ENCODE results near the gene ATL2. TPM values are rescaled to one million over a fixed set of nuclear protein-coding genes. Genes with fewer than 3 reads are reported as not detected.
A peak's percentile ranks its signal among the peaks of the same experiment; 100 is the strongest.

ATL2 gene
- 156 TPM for total RNA-seq

GRCh38 chr2:38377050-38377828 lies at the start of gene ATL2:
Gene ATL2, minus strand, starts transcription at chr2:38377273. Its CDS starts 13 bp downstream, at chr2:38377260.
- peak within 1 kb of the TSS; percentile 87 to 95 for H3K4me3 ChIP-seq
- TF ChIP-seq CTCF (IDR thresholded peaks at IDR 0.05) (peak in 1 of 3 experiments; percentile 30), POLR2AphosphoS5 (IDR thresholded peaks at IDR 0.05; ENCODE audit: insufficient read depth in 1 of 2, low read depth in 1 of 2) (peak; percentile 63 to 95), POLR2A (IDR thresholded peaks at IDR 0.05) (peak in 1 of 2 donors; percentile 94)
- DNase-seq (ENCODE audit: extremely low spot score in 2 of 2): peak in 1 of 2 donors; percentile 94
- H3K9me3 ChIP-seq: no peaks in the 10 kb centered on the region
- H3K27me3 ChIP-seq: no peaks in the 10 kb centered on the region
- peak within 1 kb of the TSS; percentile 99 for H3K27ac ChIP-seq
- intact Hi-C loops (cut with DNase I): no loop called here
- H3K4me1 ChIP-seq: peaks cover 48% of the 10 kb centered on the region
- no peaks in the 10 kb centered on the region for H3K36me3 ChIP-seq

- H3K27me3 ChIP-seq: no peaks in the 10 kb centered on the region
- TF ChIP-seq CTCF (IDR thresholded peaks at IDR 0.05) (no peak), POLR2AphosphoS5 (IDR thresholded peaks at IDR 0.05; ENCODE audit: insufficient read depth in 1 of 2, low read depth in 1 of 2) (no peak), POLR2A (IDR thresholded peaks at IDR 0.05) (no peak)
- no peaks in the 10 kb centered on the region for H3K9me3 ChIP-seq
- intact Hi-C loops (cut with DNase I): no loop called here
- DNase-seq (ENCODE audit: extremely low spot score in 2 of 2): no peak
- no peak overlapping the region for H3K27ac ChIP-seq
- H3K4me1 ChIP-seq: peaks cover 10% of the 10 kb centered on the region
- no peaks in the 10 kb centered on the region for H3K36me3 ChIP-seq
- no peak overlapping the region for H3K4me3 ChIP-seq
Measured at GRCh38 chr2:38423763-38424162, 46.7 kb upstream of the ATL2 start.

DNA sequence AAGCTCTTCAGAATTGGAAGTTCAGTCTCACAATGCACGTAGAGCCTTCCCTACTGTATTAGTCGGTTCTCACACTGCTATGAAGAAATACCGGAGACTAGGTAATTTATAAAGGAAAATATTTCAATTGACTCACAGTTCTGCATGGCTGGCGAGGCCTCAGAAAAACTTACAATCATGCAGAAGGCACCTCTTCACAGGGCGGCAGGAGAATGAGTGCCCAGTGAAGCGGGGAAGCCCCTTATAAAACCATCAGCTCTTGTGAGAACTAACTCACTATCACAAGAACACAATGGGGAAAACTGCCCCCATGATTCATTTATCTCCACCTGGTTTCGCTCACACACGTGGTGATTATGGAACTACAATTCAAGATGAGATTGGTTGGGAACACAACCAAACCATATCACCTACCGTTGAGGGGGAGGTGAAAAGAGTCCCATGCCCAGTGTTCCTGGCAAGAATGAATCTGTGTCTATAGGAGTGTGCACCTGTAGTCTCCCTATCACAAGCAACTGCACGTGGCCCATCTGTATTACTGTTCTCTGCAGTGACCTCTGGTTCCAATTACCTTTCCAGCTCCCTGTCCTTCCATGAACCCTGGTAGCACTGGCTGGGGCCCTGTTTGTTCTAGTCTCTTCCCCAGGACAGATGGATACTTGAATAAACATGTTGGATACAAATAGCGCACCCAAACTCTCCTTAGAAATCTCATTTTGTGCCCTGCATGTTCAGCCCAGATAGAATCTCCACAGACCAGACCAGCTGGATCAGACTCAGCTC lies 44.4 kb upstream of the ATL2 start:
- H3K27me3 ChIP-seq: no peaks in the 10 kb centered on the region
- no peak overlapping the region for H3K4me3 ChIP-seq
- H3K9me3 ChIP-seq: no peaks in the 10 kb centered on the region
- no peaks in the 10 kb centered on the region for H3K36me3 ChIP-seq
- no peak for TF ChIP-seq POLR2AphosphoS5 (IDR thresholded peaks at IDR 0.05; ENCODE audit: insufficient read depth in 1 of 2, low read depth in 1 of 2)
- TF ChIP-seq CTCF (IDR thresholded peaks at IDR 0.05): no peak
- TF ChIP-seq POLR2A (IDR thresholded peaks at IDR 0.05): no peak
- intact Hi-C loops (cut with DNase I): no loop called here
- DNase-seq (ENCODE audit: extremely low spot score in 2 of 2): no peak
- peaks cover 14% of the 10 kb centered on the region for H3K4me1 ChIP-seq
- H3K27ac ChIP-seq: no peak overlapping the region

GRCh38 chr2:38419499-38419898 lies 42.4 kb upstream of the ATL2 start:
- intact Hi-C loops (cut with DNase I): no loop called here
- Histone ChIP-seq H3K9me3 (no peaks in the 10 kb centered on the region), H3K27me3 (no peaks in the 10 kb centered on the region), H3K4me1 (peaks cover 14% of the 10 kb centered on the region), H3K4me3 (no peak overlapping the region), H3K36me3 (no peaks in the 10 kb centered on the region), H3K27ac (no peak overlapping the region)
- TF ChIP-seq CTCF (IDR thresholded peaks at IDR 0.05) (no peak), POLR2AphosphoS5 (IDR thresholded peaks at IDR 0.05; ENCODE audit: insufficient read depth in 1 of 2, low read depth in 1 of 2) (no peak), POLR2A (IDR thresholded peaks at IDR 0.05) (no peak)
- DNase-seq (ENCODE audit: extremely low spot score in 2 of 2): no peak
